Measurements from ENCODE around the gene REXO4.

DNA sequence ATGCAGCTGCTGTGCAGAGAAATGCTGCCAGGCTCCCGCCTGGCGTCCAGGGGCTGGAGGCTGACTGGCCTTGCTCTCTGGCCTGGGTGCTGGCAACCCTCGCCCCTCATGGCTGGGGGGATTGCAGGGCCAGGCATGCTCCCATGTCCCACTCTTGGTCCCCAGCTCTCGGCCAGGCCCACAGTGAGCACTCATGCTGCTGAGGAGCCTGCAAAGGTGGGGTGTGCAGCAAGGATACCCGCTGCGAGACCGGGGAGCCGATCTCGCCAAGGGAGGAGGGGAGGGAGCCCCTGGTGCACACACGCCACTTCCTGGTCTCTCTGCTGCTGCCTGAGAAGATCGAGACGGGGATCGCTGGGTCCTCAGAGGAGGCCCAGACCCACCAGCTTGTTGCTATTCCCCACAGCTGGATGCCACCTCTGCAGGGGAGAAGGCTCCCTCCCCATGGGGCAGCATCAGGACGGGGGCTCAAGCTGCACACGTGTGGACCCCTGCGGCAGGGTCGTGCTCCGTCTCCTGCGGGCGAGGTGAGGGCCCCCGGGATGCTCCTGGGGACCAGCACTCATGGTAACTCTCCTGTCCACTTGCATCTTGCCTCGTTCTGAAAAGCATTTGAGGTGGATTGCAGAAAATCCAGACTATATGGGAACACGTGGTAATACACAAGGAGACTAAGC lies 27.6 kb upstream of the REXO4 start:
- TF ChIP-seq, protein P1, sequence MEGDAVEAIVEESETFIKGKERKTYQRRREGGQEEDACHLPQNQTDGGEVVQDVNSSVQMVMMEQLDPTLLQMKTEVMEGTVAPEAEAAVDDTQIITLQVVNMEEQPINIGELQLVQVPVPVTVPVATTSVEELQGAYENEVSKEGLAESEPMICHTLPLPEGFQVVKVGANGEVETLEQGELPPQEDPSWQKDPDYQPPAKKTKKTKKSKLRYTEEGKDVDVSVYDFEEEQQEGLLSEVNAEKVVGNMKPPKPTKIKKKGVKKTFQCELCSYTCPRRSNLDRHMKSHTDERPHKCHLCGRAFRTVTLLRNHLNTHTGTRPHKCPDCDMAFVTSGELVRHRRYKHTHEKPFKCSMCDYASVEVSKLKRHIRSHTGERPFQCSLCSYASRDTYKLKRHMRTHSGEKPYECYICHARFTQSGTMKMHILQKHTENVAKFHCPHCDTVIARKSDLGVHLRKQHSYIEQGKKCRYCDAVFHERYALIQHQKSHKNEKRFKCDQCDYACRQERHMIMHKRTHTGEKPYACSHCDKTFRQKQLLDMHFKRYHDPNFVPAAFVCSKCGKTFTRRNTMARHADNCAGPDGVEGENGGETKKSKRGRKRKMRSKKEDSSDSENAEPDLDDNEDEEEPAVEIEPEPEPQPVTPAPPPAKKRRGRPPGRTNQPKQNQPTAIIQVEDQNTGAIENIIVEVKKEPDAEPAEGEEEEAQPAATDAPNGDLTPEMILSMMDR (conservative IDR thresholded peaks at IDR 0.05; ENCODE audit: low read depth, low read length), result no peak
- TF ChIP-seq FOS (IDR thresholded peaks at IDR 0.05; ENCODE audit: low read depth, low read length), result no peak
- TF ChIP-seq POLR2A (IDR thresholded peaks at IDR 0.05; ENCODE audit: low read depth, low read length), result no peak
- TF ChIP-seq NFE2L2 (IDR thresholded peaks at IDR 0.05; ENCODE audit: low read depth, low read length), result no peak
- TF ChIP-seq SMC3 (IDR thresholded peaks at IDR 0.05; ENCODE audit: low read depth, low read length), result no peak
